ENCODE data around the gene TRPC3. TPM values are rescaled to one million over a fixed set of nuclear protein-coding genes. Genes with fewer than 3 reads are reported as not detected.
"Not testable (repeated sequence)": the region's sequence is repeated elsewhere in the genome, so short reads cannot be mapped to it uniquely, and the experiment has no call there.

The TRPC3 gene
- total and polyA plus RNA-seq, 8 donors = 0.76 to 8.1 (median 6.0) TPM

DNA sequence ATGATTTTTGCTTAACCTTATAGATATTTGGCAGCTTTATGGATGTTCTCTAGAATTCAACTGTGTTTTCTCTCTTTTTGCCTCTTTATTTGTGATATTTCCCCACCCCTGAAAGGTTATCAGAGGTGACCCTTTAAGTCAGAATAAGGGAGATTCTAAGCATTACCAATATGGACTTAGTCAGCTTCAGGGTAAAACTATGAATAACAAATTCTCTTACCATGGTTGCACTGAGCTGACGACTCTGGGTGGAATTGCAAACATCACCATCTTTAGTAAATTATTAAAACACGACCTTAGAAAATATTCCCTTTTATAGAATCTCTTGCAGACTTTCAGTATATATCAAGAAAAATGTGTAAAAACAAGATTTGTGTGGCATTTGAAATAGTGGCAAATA, 21.6 kb downstream of the TRPC3 start:
- Histone ChIP-seq H3K4me3 (no peak overlapping the region), H3K27me3 (peaks cover 0 to 32% of the 10 kb centered on the region in 2 donors), H3K9me3 (no peaks in the 10 kb centered on the region), H3K36me3 (no peaks in the 10 kb centered on the region), H3K27ac (no peak overlapping the region), H3K4me1 (no peaks in the 10 kb centered on the region)
- no peak for DNase-seq
- intact Hi-C loops (cut with DNase I) = no loop called here
- TF ChIP-seq, protein P1, sequence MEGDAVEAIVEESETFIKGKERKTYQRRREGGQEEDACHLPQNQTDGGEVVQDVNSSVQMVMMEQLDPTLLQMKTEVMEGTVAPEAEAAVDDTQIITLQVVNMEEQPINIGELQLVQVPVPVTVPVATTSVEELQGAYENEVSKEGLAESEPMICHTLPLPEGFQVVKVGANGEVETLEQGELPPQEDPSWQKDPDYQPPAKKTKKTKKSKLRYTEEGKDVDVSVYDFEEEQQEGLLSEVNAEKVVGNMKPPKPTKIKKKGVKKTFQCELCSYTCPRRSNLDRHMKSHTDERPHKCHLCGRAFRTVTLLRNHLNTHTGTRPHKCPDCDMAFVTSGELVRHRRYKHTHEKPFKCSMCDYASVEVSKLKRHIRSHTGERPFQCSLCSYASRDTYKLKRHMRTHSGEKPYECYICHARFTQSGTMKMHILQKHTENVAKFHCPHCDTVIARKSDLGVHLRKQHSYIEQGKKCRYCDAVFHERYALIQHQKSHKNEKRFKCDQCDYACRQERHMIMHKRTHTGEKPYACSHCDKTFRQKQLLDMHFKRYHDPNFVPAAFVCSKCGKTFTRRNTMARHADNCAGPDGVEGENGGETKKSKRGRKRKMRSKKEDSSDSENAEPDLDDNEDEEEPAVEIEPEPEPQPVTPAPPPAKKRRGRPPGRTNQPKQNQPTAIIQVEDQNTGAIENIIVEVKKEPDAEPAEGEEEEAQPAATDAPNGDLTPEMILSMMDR (IDR thresholded peaks at IDR 0.05) = no peak
- no peak for ATAC-seq

DNA sequence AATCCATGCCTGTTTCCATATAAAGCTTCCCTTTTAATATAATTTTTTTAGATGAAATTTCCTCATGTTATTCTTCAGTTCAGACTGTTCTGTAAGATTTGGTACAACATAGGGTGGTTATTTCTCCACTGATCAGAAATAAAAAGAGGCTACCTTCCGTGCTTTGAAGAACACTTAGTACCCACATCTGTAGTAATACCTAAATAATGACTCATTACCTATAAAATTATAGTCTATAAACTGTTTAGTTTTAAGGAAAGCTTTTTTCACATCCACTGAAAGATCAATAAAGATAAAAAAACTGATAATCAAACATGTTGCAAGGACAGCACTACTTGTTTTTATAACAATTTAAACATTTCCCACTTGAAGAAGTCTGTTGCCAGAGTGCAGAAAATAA, 23.9 kb downstream of the TRPC3 start:
- Histone ChIP-seq H3K36me3 (no peaks in the 10 kb centered on the region), H3K27ac (no peak overlapping the region), H3K9me3 (no peaks in the 10 kb centered on the region), H3K4me3 (no peak overlapping the region), H3K4me1 (no peaks in the 10 kb centered on the region), H3K27me3 (peaks cover 0 to 21% of the 10 kb centered on the region in 2 donors)
- ATAC-seq (no peak), DNase-seq (no peak)
- TF ChIP-seq, protein P1 (IDR thresholded peaks at IDR 0.05) = no peak
- intact Hi-C loops (cut with DNase I) = no loop called here

DNA sequence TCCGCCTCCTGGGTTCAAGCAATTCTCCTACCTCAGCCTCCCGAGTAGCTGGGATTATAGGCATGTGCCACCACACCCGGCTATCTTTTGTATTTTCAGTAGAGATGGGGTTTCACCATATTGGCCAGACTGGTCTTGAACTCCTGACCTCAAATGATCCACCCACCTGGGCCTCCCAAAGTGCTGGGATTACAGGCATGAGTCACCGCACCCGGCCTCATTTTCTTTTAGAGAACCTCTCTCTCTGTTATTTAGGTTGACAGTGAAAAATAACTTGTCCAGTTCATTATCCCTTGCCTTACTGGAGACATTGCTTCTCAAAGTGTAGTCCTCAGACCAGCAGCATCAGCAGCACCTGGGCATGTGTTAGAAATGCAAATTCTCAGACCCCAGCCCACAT, 25.4 kb downstream of the TRPC3 start:
- H3K27ac ChIP-seq; DNase-seq; ATAC-seq; intact Hi-C loops (cut with DNase I); H3K27me3 ChIP-seq; H3K4me3 ChIP-seq; H3K9me3 ChIP-seq; H3K36me3 ChIP-seq; H3K4me1 ChIP-seq: not testable (repeated sequence)

DNA sequence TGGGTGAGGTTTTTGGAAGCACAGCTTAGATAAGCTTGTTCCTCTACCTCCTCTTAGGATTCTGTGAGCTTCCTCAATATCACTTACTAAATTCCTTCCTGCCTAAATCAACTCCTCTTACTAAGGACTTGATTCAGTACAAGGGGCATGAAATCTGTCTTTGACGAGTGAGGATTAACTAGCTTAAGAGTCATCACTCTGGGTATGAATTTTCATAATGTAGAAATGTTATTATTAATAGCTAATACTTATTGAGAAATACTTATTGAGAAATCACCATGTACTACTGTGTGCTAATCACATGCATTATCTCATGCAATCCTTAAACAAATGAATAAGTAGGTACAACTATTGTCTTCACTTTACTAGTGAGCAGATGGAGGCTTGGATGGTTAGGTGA, 28.6 kb downstream of the TRPC3 start:
- H3K9me3 ChIP-seq = no peaks in the 10 kb centered on the region
- ATAC-seq = no peak
- H3K27me3 ChIP-seq = no peaks in the 10 kb centered on the region
- no peaks in the 10 kb centered on the region for H3K4me1 ChIP-seq
- no peaks in the 10 kb centered on the region for H3K36me3 ChIP-seq
- no peak for DNase-seq
- TF ChIP-seq, protein P1 (IDR thresholded peaks at IDR 0.05) = no peak
- H3K27ac ChIP-seq = no peak overlapping the region
- H3K4me3 ChIP-seq = no peak overlapping the region
- intact Hi-C loops (cut with DNase I) = no loop called here

DNA sequence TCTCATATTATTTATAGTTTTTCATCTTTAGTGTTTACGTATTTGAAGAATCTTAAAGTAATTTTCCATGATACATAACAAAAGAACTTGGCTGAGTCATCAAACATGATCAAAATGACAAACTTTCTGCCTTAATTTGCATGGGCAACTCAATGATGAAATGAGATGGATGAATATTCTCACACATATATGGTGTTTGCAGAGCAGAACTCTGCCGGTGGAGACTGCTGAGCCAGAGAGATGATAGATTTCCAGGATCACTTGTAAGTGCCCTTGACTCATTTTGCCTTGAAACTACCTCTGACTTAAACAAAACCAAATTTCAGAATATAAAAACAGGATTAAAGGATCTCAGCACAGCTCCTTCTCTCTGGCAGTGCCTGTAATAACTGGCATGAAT, 38.2 kb downstream of the TRPC3 start:
- TF ChIP-seq, protein P1 (IDR thresholded peaks at IDR 0.05) = no peak
- Histone ChIP-seq H3K27me3 (no peaks in the 10 kb centered on the region), H3K36me3 (no peaks in the 10 kb centered on the region), H3K4me3 (no peak overlapping the region), H3K27ac (no peak overlapping the region), H3K9me3 (no peaks in the 10 kb centered on the region), H3K4me1 (no peaks in the 10 kb centered on the region)
- ATAC-seq (no peak), DNase-seq (no peak)
- intact Hi-C loops (cut with DNase I) = no loop called here

GRCh38 chr4:121908346-121908745, 43.5 kb downstream of the TRPC3 start:
- TF ChIP-seq, protein P1 (IDR thresholded peaks at IDR 0.05) = no peak
- DNase-seq (no peak), ATAC-seq (no peak)
- intact Hi-C loops (cut with DNase I) = no loop called here
- H3K36me3 ChIP-seq = no peaks in the 10 kb centered on the region
- H3K27me3 ChIP-seq = no peaks in the 10 kb centered on the region
- no peaks in the 10 kb centered on the region for H3K9me3 ChIP-seq
- no peaks in the 10 kb centered on the region for H3K4me1 ChIP-seq
- no peak overlapping the region for H3K4me3 ChIP-seq
- H3K27ac ChIP-seq = no peak overlapping the region

Data from left lung (tissue), 10 donors.